NCI-H1417 treated with DMSO at 0.1 percent for 48 hours (cell line): Measurements from ENCODE around the gene COPRS.
"Not testable (repeated sequence)": the region's sequence is repeated elsewhere in the genome, so short reads cannot be mapped to it uniquely, and the experiment has no call there.

Experiments
- DNase-seq: peaks from one replicate; lab custom pipeline; 2025; lab: John Stamatoyannopoulos, UW

COPRS gene

GRCh38 chr17:31843070-31843745, 15.8 kb downstream of the COPRS start:
- DNase-seq: no peak

- DNase-seq: peak; percentile 14
Observed at GRCh38 chr17:31842195-31843069, 16.6 kb downstream of the COPRS start.

GRCh38 chr17:31841850-31842194, 17.2 kb downstream of the COPRS start:
- no peak for DNase-seq

GRCh38 chr17:31838636-31839225, 20.3 kb downstream of the COPRS start:
- no peak for DNase-seq

GRCh38 chr17:31835984-31836383, 23.1 kb downstream of the COPRS start:
- no peak for DNase-seq

- no peak for DNase-seq
Observed at GRCh38 chr17:31834448-31834847, 24.6 kb downstream of the COPRS start.

- no peak for DNase-seq
Observed at GRCh38 chr17:31832746-31833145, 26.3 kb downstream of the COPRS start.

GRCh38 chr17:31830971-31831858, 27.8 kb downstream of the COPRS start:
- DNase-seq: no peak

- no peak for DNase-seq
Observed at GRCh38 chr17:31829649-31830048, 29.4 kb downstream of the COPRS start.

- DNase-seq: not testable (repeated sequence)
Observed at GRCh38 chr17:31828955-31829354, 30.1 kb downstream of the COPRS start.

- DNase-seq: no peak
Observed at GRCh38 chr17:31825961-31826691, 32.9 kb downstream of the COPRS start.

- no peak for DNase-seq
Observed at GRCh38 chr17:31824766-31825360, 34.2 kb downstream of the COPRS start.

- DNase-seq: no peak
Observed at GRCh38 chr17:31823014-31823413, 36.0 kb downstream of the COPRS start.

GRCh38 chr17:31820691-31821435, 38.2 kb downstream of the COPRS start:
- no peak for DNase-seq

GRCh38 chr17:31819578-31819977, 39.5 kb downstream of the COPRS start:
- no peak for DNase-seq

- not testable (repeated sequence) for DNase-seq
Observed at GRCh38 chr17:31818863-31819262, 40.2 kb downstream of the COPRS start.

GRCh38 chr17:31815212-31815730, 43.8 kb downstream of the COPRS start:
- no peak for DNase-seq

- no peak for DNase-seq
Observed at GRCh38 chr17:31811101-31811500, 47.9 kb downstream of the COPRS start.

GRCh38 chr17:31809876-31810275, 49.2 kb downstream of the COPRS start:
- not testable (repeated sequence) for DNase-seq

GRCh38 chr17:31808521-31809050, 50.5 kb downstream of the COPRS start:
- DNase-seq: no peak
